8988T (cell line): ENCODE data around the gene HMMR.
A peak's percentile ranks its signal among the peaks of the same experiment; 100 is the strongest.
"Not testable (repeated sequence)": the region's sequence is repeated elsewhere in the genome, so short reads cannot be mapped to it uniquely, and the experiment has no call there.

ENCODE experiments used
- DNase-seq: peaks from one replicate; pipeline ENCODE4 v3.0.0; 2011

HMMR gene

GRCh38 chr5:163506726-163507125 lies 46.3 kb downstream of the HMMR start:
- no peak for DNase-seq

GRCh38 chr5:163508753-163509152 lies 48.3 kb downstream of the HMMR start:
- DNase-seq: no peak

GRCh38 chr5:163509291-163509951 lies 49.0 kb downstream of the HMMR start:
- DNase-seq: peak; percentile 31

- DNase-seq: no peak
These were observed 52.1 kb downstream of the HMMR start for GRCh38 chr5:163512526-163512925.

- no peak for DNase-seq
These were observed 64.7 kb downstream of the HMMR start for GRCh38 chr5:163525096-163525495.

- no peak for DNase-seq
These were observed 69.3 kb downstream of the HMMR start for GRCh38 chr5:163529698-163530097.

GRCh38 chr5:163531272-163531671 lies 70.8 kb downstream of the HMMR start:
- DNase-seq: no peak

GRCh38 chr5:163532171-163533084 lies 72.0 kb downstream of the HMMR start:
- no peak for DNase-seq

GRCh38 chr5:163533223-163533622 lies 72.8 kb downstream of the HMMR start:
- DNase-seq: no peak

GRCh38 chr5:163534492-163535094 lies 74.2 kb downstream of the HMMR start:
- no peak for DNase-seq

GRCh38 chr5:163535290-163535689 lies 74.9 kb downstream of the HMMR start:
- no peak for DNase-seq

- DNase-seq: not testable (repeated sequence)
These were observed 76.0 kb downstream of the HMMR start for GRCh38 chr5:163536442-163536841.

- DNase-seq: no peak
These were observed 80.3 kb downstream of the HMMR start for GRCh38 chr5:163540696-163541095.
